Measurements from ENCODE around the gene CDHR2. TPM values are rescaled to one million over a fixed set of nuclear protein-coding genes. Genes with fewer than 3 reads are reported as not detected.

CDHR2 gene
- total RNA-seq, 1 donor from 2014 or later: 0.43 TPM

GRCh38 chr5:176610435-176610773, 61.3 kb downstream of the CDHR2 start:
- Mint-ChIP-seq H3K27me3 (ENCODE audit: unreplicated experiment) (no peaks in the 10 kb centered on the region), H3K36me3 (ENCODE audit: unreplicated experiment) (no peaks in the 10 kb centered on the region), H3K4me3 (ENCODE audit: unreplicated experiment) (peak overlapping the region; percentile 59), H3K9me3 (ENCODE audit: unreplicated experiment) (no peaks in the 10 kb centered on the region), H3K27ac (ENCODE audit: unreplicated experiment) (no peak overlapping the region), H3K4me1 (ENCODE audit: unreplicated experiment) (peaks cover 10% of the 10 kb centered on the region)
- no peak for DNase-seq (ENCODE audit: extremely low spot score, unreplicated experiment)
- TF ChIP-seq, protein P1, sequence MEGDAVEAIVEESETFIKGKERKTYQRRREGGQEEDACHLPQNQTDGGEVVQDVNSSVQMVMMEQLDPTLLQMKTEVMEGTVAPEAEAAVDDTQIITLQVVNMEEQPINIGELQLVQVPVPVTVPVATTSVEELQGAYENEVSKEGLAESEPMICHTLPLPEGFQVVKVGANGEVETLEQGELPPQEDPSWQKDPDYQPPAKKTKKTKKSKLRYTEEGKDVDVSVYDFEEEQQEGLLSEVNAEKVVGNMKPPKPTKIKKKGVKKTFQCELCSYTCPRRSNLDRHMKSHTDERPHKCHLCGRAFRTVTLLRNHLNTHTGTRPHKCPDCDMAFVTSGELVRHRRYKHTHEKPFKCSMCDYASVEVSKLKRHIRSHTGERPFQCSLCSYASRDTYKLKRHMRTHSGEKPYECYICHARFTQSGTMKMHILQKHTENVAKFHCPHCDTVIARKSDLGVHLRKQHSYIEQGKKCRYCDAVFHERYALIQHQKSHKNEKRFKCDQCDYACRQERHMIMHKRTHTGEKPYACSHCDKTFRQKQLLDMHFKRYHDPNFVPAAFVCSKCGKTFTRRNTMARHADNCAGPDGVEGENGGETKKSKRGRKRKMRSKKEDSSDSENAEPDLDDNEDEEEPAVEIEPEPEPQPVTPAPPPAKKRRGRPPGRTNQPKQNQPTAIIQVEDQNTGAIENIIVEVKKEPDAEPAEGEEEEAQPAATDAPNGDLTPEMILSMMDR (IDR thresholded peaks at IDR 0.05): no peak

GRCh38 chr5:176611435-176611834, 62.3 kb downstream of the CDHR2 start:
- TF ChIP-seq, protein P1 (IDR thresholded peaks at IDR 0.05): no peak
- Mint-ChIP-seq H3K27ac (ENCODE audit: unreplicated experiment) (no peak overlapping the region), H3K4me1 (ENCODE audit: unreplicated experiment) (peaks cover 10% of the 10 kb centered on the region), H3K27me3 (ENCODE audit: unreplicated experiment) (peaks cover 8% of the 10 kb centered on the region), H3K36me3 (ENCODE audit: unreplicated experiment) (no peaks in the 10 kb centered on the region), H3K9me3 (ENCODE audit: unreplicated experiment) (no peaks in the 10 kb centered on the region), H3K4me3 (ENCODE audit: unreplicated experiment) (no peak overlapping the region)
- peak; percentile 92 for DNase-seq (ENCODE audit: extremely low spot score, unreplicated experiment)

GRCh38 chr5:176612008-176612407, 62.9 kb downstream of the CDHR2 start:
- Mint-ChIP-seq H3K36me3 (ENCODE audit: unreplicated experiment) (no peaks in the 10 kb centered on the region), H3K4me3 (ENCODE audit: unreplicated experiment) (no peak overlapping the region), H3K4me1 (ENCODE audit: unreplicated experiment) (peaks cover 10% of the 10 kb centered on the region), H3K27ac (ENCODE audit: unreplicated experiment) (no peak overlapping the region), H3K9me3 (ENCODE audit: unreplicated experiment) (no peaks in the 10 kb centered on the region), H3K27me3 (ENCODE audit: unreplicated experiment) (peaks cover 13% of the 10 kb centered on the region)
- TF ChIP-seq, protein P1 (IDR thresholded peaks at IDR 0.05): no peak
- DNase-seq (ENCODE audit: extremely low spot score, unreplicated experiment): no peak

GRCh38 chr5:176612855-176613254, 63.7 kb downstream of the CDHR2 start:
- Mint-ChIP-seq H3K36me3 (ENCODE audit: unreplicated experiment) (no peaks in the 10 kb centered on the region), H3K9me3 (ENCODE audit: unreplicated experiment) (no peaks in the 10 kb centered on the region), H3K4me3 (ENCODE audit: unreplicated experiment) (no peak overlapping the region), H3K27ac (ENCODE audit: unreplicated experiment) (no peak overlapping the region), H3K27me3 (ENCODE audit: unreplicated experiment) (peaks cover 20% of the 10 kb centered on the region), H3K4me1 (ENCODE audit: unreplicated experiment) (peaks cover 10% of the 10 kb centered on the region)
- DNase-seq (ENCODE audit: extremely low spot score, unreplicated experiment): no peak
- TF ChIP-seq, protein P1 (IDR thresholded peaks at IDR 0.05): no peak

GRCh38 chr5:176614805-176615478, 65.8 kb downstream of the CDHR2 start:
- Mint-ChIP-seq H3K27me3 (ENCODE audit: unreplicated experiment) (peaks cover 27% of the 10 kb centered on the region), H3K4me3 (ENCODE audit: unreplicated experiment) (no peak overlapping the region), H3K36me3 (ENCODE audit: unreplicated experiment) (no peaks in the 10 kb centered on the region), H3K9me3 (ENCODE audit: unreplicated experiment) (no peaks in the 10 kb centered on the region), H3K27ac (ENCODE audit: unreplicated experiment) (no peak overlapping the region), H3K4me1 (ENCODE audit: unreplicated experiment) (peaks cover 6% of the 10 kb centered on the region)
- no peak for DNase-seq (ENCODE audit: extremely low spot score, unreplicated experiment)
- TF ChIP-seq, protein P1 (IDR thresholded peaks at IDR 0.05): no peak
